Measurements from ENCODE around the gene SPATA6. TPM values are rescaled to one million over a fixed set of nuclear protein-coding genes. Genes with fewer than 3 reads are reported as not detected.

Gene SPATA6
- total and polyA plus RNA-seq, 2 of the 4 experiments (the other 2 are of a cell fraction) = 1.1 to 2.0 TPM

GRCh38 chr1:48374785-48375184 is 97.2 kb downstream of the SPATA6 start:
- dilution Hi-C loops (cut with HindIII; ENCODE audit: low sequenced_read_pairs, unreplicated experiment) (no loop called here), in situ Hi-C loops (cut with MboI; ENCODE audit: low sequenced_read_pairs) (no loop called here), intact Hi-C loops (cut with micrococcal nuclease) (no loop called here)
- H3K27ac ChIP-seq (ENCODE audit: insufficient read depth, low read length) = no peak overlapping the region
- no peak for ATAC-seq (ENCODE audit: low read depth)
- H3K9me3 ChIP-seq (ENCODE audit: control insufficient read depth, insufficient read depth, low read length) = peaks cover 4% of the 10 kb centered on the region; the same call in 1 of the 2 replicates
- no peaks in the 10 kb centered on the region for H4K20me1 ChIP-seq (ENCODE audit: insufficient read depth, low read length)
- no peak overlapping the region for H3K56ac ChIP-seq (ENCODE audit: extremely low read depth, insufficient read depth, low read length)
- no peak overlapping the region for H3K4ac ChIP-seq (ENCODE audit: low read depth, low read length)
- H2AK9ac ChIP-seq (replicated peaks; ENCODE audit: low read depth, low read length, poor library complexity) = no peak overlapping the region
- H2AK5ac ChIP-seq (ENCODE audit: low read depth, low read length) = no peak overlapping the region
- H3K4me3 ChIP-seq (ENCODE audit: insufficient read depth, low read depth, low read length) = no peak overlapping the region
- H2BK20ac ChIP-seq (ENCODE audit: low read depth, low read length) = no peak overlapping the region
- H3K14ac ChIP-seq (replicated peaks; ENCODE audit: low read depth, low read length) = no peak overlapping the region
- H4K91ac ChIP-seq (ENCODE audit: insufficient read depth, low read depth, low read length) = no peak overlapping the region
- ChIA-PET POLR2A (ENCODE audit: unreplicated experiment) (no interaction called here), CTCF (no interaction called here)
- no peaks in the 10 kb centered on the region for H3K36me3 ChIP-seq (ENCODE audit: control insufficient read depth, insufficient read depth, low read length)
- H3K18ac ChIP-seq (ENCODE audit: low read depth, low read length) = no peak overlapping the region
- H3K4me1 ChIP-seq (ENCODE audit: control insufficient read depth, insufficient read depth, low read length) = no peaks in the 10 kb centered on the region
- H4K5ac ChIP-seq (ENCODE audit: low read depth, low read length) = no peak overlapping the region
- no peak overlapping the region for H3K4me2 ChIP-seq (ENCODE audit: low read depth, low read length)
- no peaks in the 10 kb centered on the region for H3K79me1 ChIP-seq (ENCODE audit: low read depth in 1 of 2, low read length in 2 of 2)
- H2AFZ ChIP-seq (replicated peaks; ENCODE audit: low read length, poor library complexity) = no peak overlapping the region
- no peak for TF ChIP-seq CTCF (conservative IDR thresholded peaks at IDR 0.05; ENCODE audit: low read depth, low read length)
- TF ChIP-seq BHLHE40 (IDR thresholded peaks at IDR 0.05; ENCODE audit: low read depth, low read length) = no peak
- no TSS peak for BruUV-seq (replicated peaks)
- no peak for DNase-seq
- no peak overlapping the region for H3K23ac ChIP-seq (ENCODE audit: low read depth, low read length)
- H2BK5ac ChIP-seq (ENCODE audit: low read depth, low read length, poor library complexity, severe bottlenecking) = no peak overlapping the region
- no peak overlapping the region for H4K8ac ChIP-seq (ENCODE audit: low read depth in 2 of 2, low read length in 2 of 2)
- no peaks in the 10 kb centered on the region for H3K27me3 ChIP-seq (ENCODE audit: control insufficient read depth, insufficient read depth, low read length)
- no peak overlapping the region for H2BK15ac ChIP-seq (ENCODE audit: low read depth, low read length)
- no peak overlapping the region for H2BK120ac ChIP-seq (ENCODE audit: low read depth, low read length)
- no peaks in the 10 kb centered on the region for H3K9me1 ChIP-seq (ENCODE audit: insufficient read depth, low read length)
- H3K9ac ChIP-seq (ENCODE audit: low read depth, low read length) = no peak overlapping the region
